TTC549 (cell line): Measurements from ENCODE around the gene MRPL2.
"Not testable (repeated sequence)": the region's sequence is repeated elsewhere in the genome, so short reads cannot be mapped to it uniquely, and the experiment has no call there.

Experiments
- FAIRE-seq: peaks from 2 replicates; lab custom pipeline; 2012; peaks lifted over from hg19 to GRCh38; lab: Jason Lieb, UNC

MRPL2 gene

DNA sequence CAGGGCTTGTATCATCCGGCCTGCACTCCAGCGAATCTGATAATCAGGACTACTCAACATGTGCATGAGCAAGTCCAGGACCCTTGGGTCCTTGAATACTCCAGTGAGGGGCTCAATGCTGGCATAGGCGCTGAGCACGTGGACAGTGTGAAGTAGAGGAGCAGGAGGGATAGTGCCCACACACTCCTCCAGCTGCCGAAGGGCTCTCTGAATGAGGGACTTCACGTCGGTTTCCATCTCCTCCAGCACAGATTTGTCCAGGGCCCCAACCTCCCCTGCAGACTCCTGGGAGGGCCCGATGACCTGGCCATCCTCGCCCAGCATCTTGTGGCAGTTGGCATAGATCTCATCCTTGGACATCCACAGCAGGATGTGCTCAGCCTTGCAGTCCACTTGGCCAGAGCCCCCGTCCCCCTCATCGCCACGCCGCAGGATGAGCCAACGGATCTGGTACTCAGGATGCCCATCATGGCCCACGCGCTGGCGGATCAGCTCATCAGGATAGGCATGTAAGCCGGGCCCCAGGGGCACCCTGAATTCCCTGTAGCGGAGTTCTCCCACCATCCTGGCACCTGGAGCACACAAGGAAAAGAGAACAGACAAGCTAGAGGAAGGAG is 6.9 kb downstream of the MRPL2 start:
- no peak for FAIRE-seq

DNA sequence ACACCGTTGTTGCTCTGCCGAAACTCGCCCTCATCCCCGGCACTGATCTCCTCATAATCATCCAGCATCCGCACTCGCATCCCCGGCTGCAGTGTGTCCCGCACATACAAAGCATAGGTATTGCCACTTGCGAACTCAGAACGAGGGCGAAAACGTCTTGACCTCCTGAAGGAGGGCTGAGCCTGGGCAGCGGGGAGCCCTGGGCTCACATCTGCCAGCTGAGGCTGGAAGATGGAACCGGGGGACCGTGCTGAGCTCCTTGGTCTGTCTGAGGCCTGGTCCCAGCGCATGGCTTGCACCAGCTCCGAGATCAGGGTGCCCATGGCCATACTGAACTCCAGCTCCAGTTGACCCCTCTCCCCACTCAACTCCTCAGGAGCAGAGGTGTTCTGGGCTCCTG is 8.3 kb downstream of the MRPL2 start:
- no peak for FAIRE-seq

GRCh38 chr6:43047998-43048397 is 11.2 kb downstream of the MRPL2 start:
- FAIRE-seq, result no peak

- FAIRE-seq, result no peak
These were observed 13.8 kb downstream of the MRPL2 start for GRCh38 chr6:43045371-43045930.

GRCh38 chr6:43043310-43043709 is 15.9 kb downstream of the MRPL2 start:
- FAIRE-seq, result no peak

- not testable (repeated sequence) for FAIRE-seq
These were observed 17.8 kb downstream of the MRPL2 start for GRCh38 chr6:43041475-43041874.

DNA sequence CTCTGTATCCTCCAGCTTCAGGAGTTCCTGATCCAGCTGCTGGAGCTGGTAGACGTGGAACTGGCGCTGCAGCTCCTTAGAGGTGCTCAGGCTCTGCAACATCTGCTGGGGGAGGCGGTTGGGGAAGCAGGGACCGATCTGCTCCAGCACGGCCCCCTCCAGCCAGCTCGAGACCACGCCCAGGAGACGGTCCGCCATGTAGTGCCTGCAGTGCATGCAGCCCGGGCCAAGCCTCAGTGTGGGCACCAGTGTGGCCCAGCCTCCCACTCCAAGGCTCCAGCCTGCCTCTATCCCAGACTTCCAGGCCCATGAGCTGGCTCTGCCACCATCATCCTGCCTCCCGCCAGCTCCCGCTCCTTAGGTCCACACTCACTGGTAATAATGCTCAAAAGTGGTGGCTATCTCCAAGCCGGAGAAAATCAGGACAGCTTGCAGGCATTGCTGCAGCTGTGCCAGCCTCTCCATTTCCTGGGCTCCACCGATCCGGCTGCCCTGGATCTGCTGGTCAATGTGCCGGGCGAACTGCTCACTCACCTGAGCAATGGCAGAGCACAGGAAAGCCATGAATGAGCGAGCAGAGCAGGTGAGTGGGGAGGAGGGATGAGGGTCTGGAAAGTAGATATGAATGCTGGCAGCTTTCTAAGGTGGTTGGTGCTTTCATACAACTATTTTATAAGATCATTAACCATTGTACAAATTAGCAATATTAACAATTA is 18.5 kb downstream of the MRPL2 start:
- FAIRE-seq, result no peak

- no peak for FAIRE-seq
These were observed 20.5 kb downstream of the MRPL2 start for GRCh38 chr6:43038727-43039126.

DNA sequence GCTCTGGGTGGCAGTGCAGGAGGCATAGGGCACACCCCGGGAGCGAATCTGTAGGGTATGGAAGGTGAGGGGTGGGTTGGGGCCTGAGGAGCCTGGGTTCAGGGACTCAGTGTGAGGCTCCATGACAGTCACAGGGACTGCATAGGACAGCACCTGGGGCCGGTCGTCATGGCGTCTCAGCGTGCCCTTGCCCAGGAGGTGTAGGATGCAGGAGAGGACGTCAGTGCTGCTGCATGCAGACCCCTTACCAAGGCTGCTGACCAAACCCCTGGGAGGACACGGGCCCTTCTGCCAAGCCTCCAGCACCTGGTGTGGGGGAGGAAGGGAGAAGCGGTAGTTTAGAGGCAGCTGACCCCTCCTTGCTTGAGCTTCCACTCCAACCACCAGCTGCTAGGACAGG is 21.5 kb downstream of the MRPL2 start:
- FAIRE-seq, result no peak

DNA sequence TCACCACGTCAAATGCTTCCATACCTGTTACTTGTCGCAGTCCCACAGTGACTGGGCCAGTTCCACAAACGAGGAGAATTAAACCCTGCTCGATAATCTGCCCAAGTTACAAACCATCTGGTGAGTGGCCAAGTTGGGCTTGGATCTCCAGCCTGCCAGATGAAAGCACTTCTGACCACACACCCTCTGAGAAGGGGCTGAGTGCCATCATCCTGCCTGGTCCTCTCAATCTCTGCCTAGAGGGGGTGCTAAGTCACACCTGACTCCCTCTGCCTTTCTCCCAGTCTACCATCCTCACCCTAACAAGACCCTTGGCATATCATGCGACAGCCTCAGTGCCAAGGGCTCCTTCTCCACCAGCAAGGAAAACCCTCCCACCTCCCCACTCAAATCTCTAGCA is 22.0 kb downstream of the MRPL2 start:
- FAIRE-seq, result no peak

DNA sequence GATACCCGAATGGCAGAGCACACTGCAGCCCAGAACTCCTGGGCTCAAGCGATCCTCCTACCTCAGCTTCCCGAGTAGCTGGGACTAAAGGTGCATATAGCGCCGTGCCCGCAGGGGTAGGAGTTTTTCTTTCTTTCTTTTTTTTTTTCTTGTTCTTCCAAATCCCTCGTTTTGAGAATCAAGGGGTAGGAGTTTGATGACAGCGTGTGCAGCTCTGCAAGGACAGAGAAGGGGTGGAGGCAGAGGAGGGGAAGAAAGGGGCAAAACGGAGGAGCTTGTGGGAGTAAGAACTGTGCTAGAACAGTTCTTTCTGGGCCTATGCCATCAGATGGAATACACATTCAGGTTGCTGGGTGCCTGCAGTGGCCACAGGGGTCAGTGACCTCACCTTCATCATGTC is 22.5 kb downstream of the MRPL2 start:
- FAIRE-seq, result no peak

GRCh38 chr6:43035495-43036194 is 23.6 kb downstream of the MRPL2 start:
- FAIRE-seq, result no peak

DNA sequence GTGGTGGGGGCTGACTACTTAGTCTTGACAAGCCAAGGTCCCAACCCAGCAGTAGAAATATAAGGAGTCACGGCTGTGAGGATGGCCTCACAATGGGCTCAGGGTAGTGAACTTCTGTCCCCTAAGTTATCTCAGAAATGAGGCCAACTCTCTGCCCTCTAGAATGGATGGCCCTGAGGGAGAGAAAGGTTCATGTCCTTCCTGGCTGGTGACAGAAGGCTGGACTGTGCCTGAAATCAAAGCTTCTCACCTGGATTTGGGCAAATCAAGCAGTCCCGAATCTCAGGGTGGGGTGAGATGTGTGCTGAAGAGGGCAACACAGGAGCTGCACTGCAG is 25.1 kb downstream of the MRPL2 start:
- no peak for FAIRE-seq

GRCh38 chr6:43033496-43034189 is 25.6 kb downstream of the MRPL2 start:
- FAIRE-seq, result no peak

DNA sequence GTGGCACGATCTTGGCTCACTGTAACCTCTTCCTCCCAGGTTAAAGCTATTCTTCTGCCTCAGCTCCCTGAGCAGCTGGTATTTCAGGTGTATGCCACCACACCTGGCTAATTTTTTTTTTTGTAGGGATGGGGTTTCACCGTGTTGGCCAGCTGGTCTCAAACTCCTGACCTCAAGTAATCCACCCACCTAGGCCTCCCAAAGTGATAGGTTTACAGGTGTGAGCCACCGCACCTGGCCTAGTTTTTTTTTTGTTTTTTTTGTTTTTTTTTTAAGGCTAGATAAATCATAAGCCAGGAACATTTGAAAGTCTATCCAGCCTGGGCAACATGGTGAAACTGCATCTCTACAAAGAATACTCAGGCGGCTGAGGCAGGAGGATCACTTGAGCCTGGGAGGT is 26.9 kb downstream of the MRPL2 start:
- FAIRE-seq, result no peak

GRCh38 chr6:43029120-43029519 is 30.1 kb downstream of the MRPL2 start:
- no peak for FAIRE-seq

DNA sequence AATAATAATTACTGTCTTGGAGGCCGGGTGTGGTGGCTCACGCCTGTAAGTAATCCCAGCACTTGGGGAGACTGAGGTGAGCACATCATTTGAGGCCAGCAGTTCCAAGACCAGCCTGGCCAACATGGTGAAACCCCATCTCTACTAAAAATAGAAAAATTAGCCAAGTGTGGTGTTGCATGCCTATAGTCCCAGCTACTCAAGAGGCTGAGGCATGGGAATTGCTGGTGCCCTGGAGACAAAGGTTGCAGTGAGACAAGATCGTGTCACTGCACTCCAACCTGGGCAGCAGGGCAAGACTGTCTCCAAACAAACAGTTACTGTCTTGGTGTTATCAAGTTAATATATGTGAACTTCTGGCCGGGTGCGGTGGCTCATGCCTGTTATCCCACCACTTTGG is 32.9 kb downstream of the MRPL2 start:
- FAIRE-seq, result no peak

DNA sequence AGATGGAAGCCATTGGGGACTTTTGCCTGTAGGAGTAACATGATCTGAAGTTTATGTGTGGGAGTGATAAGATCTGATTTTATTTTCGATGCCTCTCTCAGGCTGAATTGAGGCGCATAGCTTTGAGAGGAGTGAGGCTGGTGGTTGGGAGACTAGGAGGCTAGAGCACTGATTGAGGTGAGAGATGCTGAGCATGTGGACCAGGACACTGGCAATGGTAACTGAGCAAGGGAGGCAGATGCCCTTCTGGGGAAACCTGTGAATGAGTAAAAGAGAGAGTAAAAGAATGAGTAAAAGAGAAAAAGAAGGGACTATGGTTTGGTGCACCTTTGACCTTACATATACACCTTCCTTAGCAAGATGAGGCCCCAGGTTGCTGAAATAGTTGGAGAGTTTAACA is 34.8 kb downstream of the MRPL2 start:
- FAIRE-seq, result no peak

DNA sequence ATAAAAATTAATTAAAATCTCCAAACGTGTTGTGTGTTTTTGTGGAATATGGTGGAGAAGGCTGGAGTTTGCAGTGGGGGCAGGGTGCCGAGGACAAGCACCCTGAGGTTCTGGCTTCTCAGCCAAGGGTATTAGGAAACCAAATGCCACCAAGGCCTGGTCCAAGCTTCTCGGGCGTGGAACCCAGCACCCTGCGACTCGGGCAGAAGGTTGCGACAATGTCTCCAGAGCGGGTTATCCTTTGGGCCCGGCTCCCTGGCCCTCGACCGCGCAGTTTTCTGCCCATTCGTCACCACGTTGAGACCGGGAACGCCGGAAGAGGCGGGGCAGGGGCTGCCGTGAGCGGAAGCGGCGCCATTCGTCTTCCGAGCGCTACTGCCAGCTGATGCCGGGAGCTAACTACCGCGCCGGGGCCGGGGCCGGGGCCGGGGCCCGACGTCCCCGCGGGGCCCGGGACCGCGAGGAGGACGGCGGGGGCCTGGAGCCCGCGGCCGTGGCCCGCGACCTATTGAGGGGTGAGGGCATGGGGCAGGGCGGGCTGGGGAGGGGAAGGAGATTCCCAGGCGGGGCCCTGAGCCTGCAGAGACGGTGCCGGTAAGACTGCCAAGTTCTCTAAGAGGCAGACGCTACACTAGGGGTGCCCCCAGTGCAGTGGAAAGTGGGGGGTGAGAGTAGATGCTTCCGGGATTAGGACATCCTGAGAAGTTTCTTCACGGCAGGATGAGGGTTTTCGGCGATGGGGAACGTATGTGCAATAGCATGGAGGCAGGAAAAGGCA is 37.8 kb downstream of the MRPL2 start, which contains the start of gene RRP36:
RRP36 (plus strand) TSS at position 354 of the 778 bp plus-strand sequence; CDS start at position 386, 32 bp downstream.
- no peak for FAIRE-seq

- FAIRE-seq, result no peak
These were observed 38.4 kb downstream of the MRPL2 start for GRCh38 chr6:43020847-43021246.

DNA sequence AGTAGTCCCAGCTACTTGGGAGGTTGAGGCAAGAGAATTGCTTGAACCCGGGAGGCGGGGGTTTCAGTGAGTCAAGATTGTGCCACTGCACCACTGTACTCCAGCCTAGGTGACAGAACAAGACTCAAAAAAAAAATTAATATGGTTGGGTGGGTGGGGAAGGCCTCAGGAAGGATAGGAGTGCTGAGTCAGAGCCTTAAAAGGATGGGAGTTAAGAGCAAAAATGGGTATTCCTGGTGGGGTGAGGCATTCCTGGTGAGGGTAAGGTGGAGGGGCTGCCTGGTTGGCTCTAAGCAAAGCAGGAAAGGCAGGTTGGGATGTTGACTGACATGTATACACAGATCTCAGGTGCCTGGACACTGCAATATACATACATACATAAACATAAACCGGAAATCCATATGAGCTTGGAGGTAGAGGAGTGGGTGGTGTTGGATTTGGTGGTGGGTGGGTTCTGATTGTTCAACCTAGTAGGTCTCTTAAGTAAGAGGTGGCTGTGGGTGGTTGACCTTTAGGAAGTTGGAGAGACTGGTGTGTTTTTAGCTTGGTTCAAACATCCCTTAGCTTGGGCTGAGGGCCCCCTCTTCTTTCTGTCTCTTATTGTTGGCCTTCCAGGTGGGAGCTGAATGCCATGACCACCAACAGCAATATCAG is 39.1 kb downstream of the MRPL2 start:
- FAIRE-seq, result no peak
